Subcutaneous abdominal adipose tissue (tissue), 5 donors: ENCODE measurements around the gene SLC25A23.
A peak's percentile ranks its signal among the peaks of the same experiment; 100 is the strongest.

ENCODE experiments used
- H3K27ac ChIP-seq: one replicate; pipeline ENCODE4 v1.7.0; 2013; ENCODE audit warnings: low read depth, mild to moderate bottlenecking, inconsistent platforms, low read length, moderate library complexity
- H3K27me3 ChIP-seq, 5 donors: one replicate each; pipeline ENCODE4 v1.7.0; 2013; ENCODE audit warnings: low read length in 5 of 5, inconsistent platforms in 1 of 5; ENCODE audit not compliant: control insufficient read depth in 5 of 5, insufficient read depth in 4 of 5
- H3K36me3 ChIP-seq, 5 donors: one replicate each; pipeline ENCODE4 v1.7.0; 2013; ENCODE audit warnings: low read length in 5 of 5; ENCODE audit not compliant: control insufficient read depth in 5 of 5, insufficient read depth in 5 of 5
- H3K4me1 ChIP-seq, 5 donors: one replicate each; pipeline ENCODE4 v1.7.0; 2013; ENCODE audit warnings: low read length in 5 of 5, mild to moderate bottlenecking in 3 of 5, moderate library complexity in 1 of 5; ENCODE audit not compliant: control insufficient read depth in 5 of 5, insufficient read depth in 5 of 5
- H3K4me3 ChIP-seq, 5 donors: one replicate each; pipeline ENCODE4 v1.7.0; 2013; ENCODE audit warnings: low read length in 5 of 5, low read depth in 1 of 5
- H3K9ac ChIP-seq, 5 donors: one replicate each; pipeline ENCODE4 v1.7.0; 2013; ENCODE audit warnings: low read length in 5 of 5, mild to moderate bottlenecking in 4 of 5, moderate library complexity in 3 of 5
- H3K9me3 ChIP-seq, 5 donors: one replicate each; pipeline ENCODE4 v1.7.0; 2013; ENCODE audit warnings: low read length in 5 of 5; ENCODE audit not compliant: control insufficient read depth in 5 of 5
- donor health status: healthy.
- donor health status: healthy.
- donor health status: healthy.
- donor health status: healthy.
- donor health status: healthy.

Gene SLC25A23

GRCh38 chr19:6481541-6482342, 22.1 kb upstream of the SLC25A23 start, which contains the start of gene DENND1C:
DENND1C (minus strand) TSS chr19:6481787; CDS start chr19:6481695, 92 bp downstream.
- Histone ChIP-seq H3K36me3 (no peaks in the 10 kb centered on the region), H3K9ac (peak within 1 kb of the TSS in 4 of 5 donors; percentile 3 to 66 (median 55)), H3K4me3 (peak within 1 kb of the TSS; percentile 4 to 48 (median 36)), H3K4me1 (peaks cover 0 to 7% (median under 1%) of the 10 kb centered on the region in 5 donors), H3K9me3 (no peaks in the 10 kb centered on the region), H3K27me3 (peaks cover 4 to 23% (median 14%) of the 10 kb centered on the region in 5 donors), H3K27ac (no peak within 1 kb of the TSS)

GRCh38 chr19:6480848-6481415, 21.3 kb upstream of the SLC25A23 start:
- H3K27ac ChIP-seq, result no peak overlapping the region
- peaks cover 10 to 30% (median 21%) of the 10 kb centered on the region in 5 donors for H3K27me3 ChIP-seq
- peaks cover 0 to 15% (median 9%) of the 10 kb centered on the region in 5 donors for H3K4me1 ChIP-seq
- peak overlapping the region in 3 of 5 donors; percentile 48 to 66 (median 62) for H3K9ac ChIP-seq
- no peaks in the 10 kb centered on the region for H3K9me3 ChIP-seq
- peak overlapping the region; percentile 4 to 48 (median 36) for H3K4me3 ChIP-seq
- H3K36me3 ChIP-seq, result no peaks in the 10 kb centered on the region

- peaks cover 0 to 21% (median 14%) of the 10 kb centered on the region in 5 donors for H3K4me1 ChIP-seq
- peaks cover 21 to 39% (median 31%) of the 10 kb centered on the region in 5 donors for H3K27me3 ChIP-seq
- H3K9me3 ChIP-seq, result no peaks in the 10 kb centered on the region
- no peak overlapping the region for H3K4me3 ChIP-seq
- no peaks in the 10 kb centered on the region for H3K36me3 ChIP-seq
- no peak overlapping the region for H3K9ac ChIP-seq
- no peak overlapping the region for H3K27ac ChIP-seq
Measured at GRCh38 chr19:6479836-6480398, 20.3 kb upstream of the SLC25A23 start.

GRCh38 chr19:6478815-6479214, 19.2 kb upstream of the SLC25A23 start:
- Histone ChIP-seq H3K4me3 (no peak overlapping the region), H3K9ac (no peak overlapping the region), H3K27ac (no peak overlapping the region), H3K4me1 (peaks cover 0 to 21% (median 14%) of the 10 kb centered on the region in 5 donors), H3K9me3 (no peaks in the 10 kb centered on the region), H3K27me3 (peaks cover 22 to 39% (median 31%) of the 10 kb centered on the region in 5 donors), H3K36me3 (no peaks in the 10 kb centered on the region)

- H3K27me3 ChIP-seq, result peaks cover 22 to 39% (median 31%) of the 10 kb centered on the region in 5 donors
- no peaks in the 10 kb centered on the region for H3K36me3 ChIP-seq
- peaks cover 0 to 19% (median 14%) of the 10 kb centered on the region in 5 donors for H3K4me1 ChIP-seq
- peak overlapping the region in 2 of 5 donors; percentile 22 to 37 for H3K4me3 ChIP-seq
- H3K27ac ChIP-seq, result no peak overlapping the region
- no peaks in the 10 kb centered on the region for H3K9me3 ChIP-seq
- H3K9ac ChIP-seq, result no peak overlapping the region
Measured at GRCh38 chr19:6476896-6477431, 17.4 kb upstream of the SLC25A23 start.

GRCh38 chr19:6476155-6476895, 16.7 kb upstream of the SLC25A23 start:
- Histone ChIP-seq H3K4me1 (peaks cover 0 to 15% (median 11%) of the 10 kb centered on the region in 5 donors), H3K4me3 (peak overlapping the region in 3 of 5 donors; percentile 22 to 37 (median 29)), H3K27me3 (peaks cover 19 to 36% (median 30%) of the 10 kb centered on the region in 5 donors), H3K9ac (no peak overlapping the region), H3K36me3 (no peaks in the 10 kb centered on the region), H3K9me3 (no peaks in the 10 kb centered on the region), H3K27ac (no peak overlapping the region)

- H3K4me3 ChIP-seq, result peak overlapping the region in 2 of 5 donors; percentile 15 to 29
- H3K4me1 ChIP-seq, result peaks cover 0 to 15% (median 11%) of the 10 kb centered on the region in 5 donors
- no peak overlapping the region for H3K27ac ChIP-seq
- peaks cover 0 to 4% (median 0%) of the 10 kb centered on the region in 5 donors for H3K36me3 ChIP-seq
- H3K9ac ChIP-seq, result no peak overlapping the region
- no peaks in the 10 kb centered on the region for H3K9me3 ChIP-seq
- peaks cover 18 to 30% (median 29%) of the 10 kb centered on the region in 5 donors for H3K27me3 ChIP-seq
Measured at GRCh38 chr19:6475321-6476108, 15.9 kb upstream of the SLC25A23 start.

- H3K36me3 ChIP-seq, result peaks cover 0 to 4% (median 0%) of the 10 kb centered on the region in 5 donors
- H3K27me3 ChIP-seq, result peaks cover 18 to 27% (median 22%) of the 10 kb centered on the region in 5 donors
- peaks cover 0 to 15% (median 11%) of the 10 kb centered on the region in 5 donors for H3K4me1 ChIP-seq
Measured at GRCh38 chr19:6473647-6474046, 14.1 kb upstream of the SLC25A23 start.

GRCh38 chr19:6472713-6473112, 13.1 kb upstream of the SLC25A23 start:
- no peak overlapping the region for H3K4me3 ChIP-seq
- H3K27ac ChIP-seq, result no peak overlapping the region
- H3K4me1 ChIP-seq, result peaks cover 0 to 15% (median 11%) of the 10 kb centered on the region in 5 donors
- peaks cover 18 to 27% (median 22%) of the 10 kb centered on the region in 5 donors for H3K27me3 ChIP-seq
- no peak overlapping the region for H3K9ac ChIP-seq
- H3K36me3 ChIP-seq, result peaks cover 0 to 4% (median 0%) of the 10 kb centered on the region in 5 donors
- no peaks in the 10 kb centered on the region for H3K9me3 ChIP-seq

More at GRCh38 chr19:6473647-6474046, 14.1 kb upstream of the SLC25A23 start:
- Histone ChIP-seq H3K9ac (no peak overlapping the region), H3K9me3 (no peaks in the 10 kb centered on the region), H3K27ac (no peak overlapping the region), H3K4me3 (no peak overlapping the region)
